ENCODE results near the gene ATG101. TPM values are rescaled to one million over a fixed set of nuclear protein-coding genes. Genes with fewer than 3 reads are reported as not detected.

The ATG101 gene
- polyA plus RNA-seq, 1 of the 3 experiments (the other 2 are of a cell fraction): 160 TPM

DNA sequence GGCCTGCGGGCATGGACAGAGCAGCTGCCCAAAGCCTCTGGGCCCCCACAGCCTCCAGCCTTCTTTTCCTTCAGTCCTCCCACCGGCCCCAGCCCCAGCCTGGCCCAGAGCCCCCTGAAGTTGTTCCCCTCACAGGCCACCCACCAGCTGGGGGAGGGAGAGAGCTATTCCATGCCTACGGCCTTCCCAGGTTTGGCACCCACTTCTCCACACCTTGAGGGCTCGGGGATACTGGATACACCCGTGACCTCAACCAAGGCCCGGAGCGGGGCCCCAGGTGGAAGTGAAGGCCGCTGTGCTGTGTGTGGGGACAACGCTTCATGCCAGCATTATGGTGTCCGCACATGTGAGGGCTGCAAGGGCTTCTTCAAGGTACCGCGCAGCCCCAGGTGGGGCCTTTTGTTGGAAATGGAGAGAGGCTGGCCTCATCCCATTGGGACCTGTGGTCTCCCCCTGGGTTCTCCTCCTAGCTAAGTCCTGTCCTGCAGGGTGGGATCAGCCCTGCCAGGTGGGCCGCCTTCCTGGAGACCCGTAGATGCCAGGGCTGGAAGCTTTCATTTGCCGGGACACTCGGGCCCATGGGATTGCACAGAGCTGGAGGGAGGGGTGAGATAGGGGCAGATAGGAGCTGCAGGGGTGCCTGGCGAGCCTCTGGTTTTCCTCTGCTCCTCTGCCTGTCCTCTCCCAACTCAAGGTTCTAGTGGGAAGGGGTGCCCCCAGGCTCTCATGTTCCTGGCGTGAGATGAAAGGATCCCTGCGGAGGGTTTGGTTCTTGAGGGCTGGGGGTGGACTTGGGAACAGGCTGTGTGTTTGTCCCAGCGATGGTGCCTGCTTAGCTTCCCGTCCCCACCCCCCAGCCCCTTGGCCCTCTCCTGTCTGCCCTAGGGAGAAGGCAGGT lies 14.7 kb upstream of the ATG101 start (continued):
- TF ChIP-seq TEAD4 (IDR thresholded peaks at IDR 0.05; ENCODE audit: borderline replicate concordance, insufficient read depth): no peak
- TF ChIP-seq EP300 (IDR thresholded peaks at IDR 0.05; ENCODE audit: borderline replicate concordance in 1 of 2, low read depth in 1 of 2, low read length in 1 of 2): no peak
- no peak for TF ChIP-seq RFX5 (IDR thresholded peaks at IDR 0.05; ENCODE audit: low read length)
- no peak for TF ChIP-seq SIN3A (IDR thresholded peaks at IDR 0.05; ENCODE audit: borderline replicate concordance, low read depth, low read length)
- TF ChIP-seq GABPA (IDR thresholded peaks at IDR 0.05; ENCODE audit: low read depth): no peak

DNA sequence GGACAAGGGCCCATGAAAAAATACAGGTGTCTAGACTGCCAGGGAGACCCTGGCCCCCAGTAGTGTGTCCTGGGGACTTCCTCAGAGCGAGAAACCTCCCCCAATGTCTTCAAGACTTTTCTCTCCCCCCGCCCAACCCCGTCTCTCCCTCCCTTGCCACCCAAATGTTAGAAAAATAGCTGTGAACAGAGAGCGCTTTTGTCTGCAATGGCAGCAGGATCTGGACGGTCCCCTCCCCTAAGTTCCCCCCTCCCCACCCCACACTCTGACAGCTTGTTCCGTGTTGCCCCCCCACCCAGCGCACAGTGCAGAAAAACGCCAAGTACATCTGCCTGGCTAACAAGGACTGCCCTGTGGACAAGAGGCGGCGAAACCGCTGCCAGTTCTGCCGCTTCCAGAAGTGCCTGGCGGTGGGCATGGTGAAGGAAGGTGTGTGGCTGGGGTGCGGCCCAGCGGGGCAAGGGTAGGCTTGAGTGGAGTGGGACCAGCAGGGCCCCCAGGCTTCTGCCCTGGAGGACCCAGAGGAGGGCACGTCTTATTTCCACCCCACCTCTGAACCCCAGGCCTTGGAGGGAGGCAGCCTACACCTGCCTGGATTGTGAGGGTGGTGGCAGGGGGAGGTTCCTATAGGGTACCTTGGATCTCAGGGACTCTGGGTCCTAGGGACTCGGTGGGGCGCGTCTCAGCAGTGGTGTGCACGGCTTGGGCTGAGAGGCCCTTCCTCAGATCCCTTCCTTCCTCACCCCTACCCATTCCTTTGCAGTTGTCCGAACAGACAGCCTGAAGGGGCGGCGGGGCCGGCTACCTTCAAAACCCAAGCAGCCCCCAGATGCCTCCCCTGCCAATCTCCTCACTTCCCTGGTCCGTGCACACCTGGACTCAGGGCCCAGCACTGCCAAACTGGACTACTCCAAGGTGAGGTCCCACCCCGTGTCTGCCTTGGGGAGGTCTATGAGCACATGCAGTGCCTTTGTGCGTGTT lies 13.8 kb upstream of the ATG101 start:
- WGBS (ENCODE audit: low lambda C conversion rate): 88% methylated on average over 20 of the region's 27 CpGs
- Histone ChIP-seq H3K9me2 (no peaks in the 10 kb centered on the region), H2AFZ (ENCODE audit: low read depth) (no peak overlapping the region), H3K9ac (no peak overlapping the region), H3K79me2 (ENCODE audit: insufficient read depth) (no peaks in the 10 kb centered on the region), H3K4me1 (ENCODE audit: control insufficient read depth in 1 of 2, insufficient read depth in 2 of 2, low read depth in 1 of 2, low read length in 1 of 2) (peaks cover 0 to 14% of the 10 kb centered on the region in 2 experiments; a peak in 1 of 4 replicates), H3K36me3 (replicated peaks in 1 of 2; ENCODE audit: control insufficient read depth in 1 of 2, insufficient read depth in 2 of 2, low read length in 1 of 2) (peaks cover 0 to 4% of the 10 kb centered on the region in 2 experiments), H3K4me2 (no peak overlapping the region), H4K20me1 (ENCODE audit: insufficient read depth) (peaks cover 14% of the 10 kb centered on the region), H3F3A (replicated peaks; ENCODE audit: insufficient read depth) (peaks cover 8% of the 10 kb centered on the region), H3K27me3 (ENCODE audit: insufficient read depth) (no peaks in the 10 kb centered on the region), H3K9me3 (no peaks in the 10 kb centered on the region), H3K27ac (ENCODE audit: low read depth in 2 of 2, low read length in 1 of 2) (no peak overlapping the region), H3K4me3 (ENCODE audit: low read depth in 2 of 2, low read length in 1 of 2) (no peak overlapping the region)
- CTCF ChIA-PET: interaction anchor here (0.9 to 15.6 kb wide), 3 partner anchors 12 to 29 kb away, joined by 5 to 279 read pairs (median 5); partner anchors contain the start of gene ATG101
- no peak for TF ChIP-seq FOXM1 (IDR thresholded peaks at IDR 0.05; ENCODE audit: low read depth)
- TF ChIP-seq SIN3A (IDR thresholded peaks at IDR 0.05; ENCODE audit: borderline replicate concordance, low read depth, low read length): no peak
- TF ChIP-seq GABPA (IDR thresholded peaks at IDR 0.05; ENCODE audit: low read depth): no peak
- TF ChIP-seq TCF12 (IDR thresholded peaks at IDR 0.05): no peak
- no peak for TF ChIP-seq CHD2 (IDR thresholded peaks at IDR 0.05; ENCODE audit: low read length, partially characterized antibody)
- TF ChIP-seq POLR2AphosphoS5 (IDR thresholded peaks at IDR 0.05; ENCODE audit: low read depth, low read length): no peak
- no peak for TF ChIP-seq JUND (IDR thresholded peaks at IDR 0.05)
- TF ChIP-seq REST (IDR thresholded peaks at IDR 0.05; ENCODE audit: low read depth, low read length): no peak
- TF ChIP-seq SMC3 (IDR thresholded peaks at IDR 0.05; ENCODE audit: low read depth, low read length): no peak
- no peak for DNase-seq
- POLR2A ChIA-PET: no interaction called here

All from SK-N-SH (cell line).